GM18502 (cell line): Measurements from ENCODE around the gene GNAI2.
"Not testable (repeated sequence)": the region's sequence is repeated elsewhere in the genome, so short reads cannot be mapped to it uniquely, and the experiment has no call there.

Experiments used
- ATAC-seq: cut with Tn5 transposase; IDR thresholded peaks from one replicate; pipeline ENCODE4 v1.9.1; 2021; ENCODE audit warnings: mild to moderate bottlenecking; ENCODE audit not compliant: unreplicated experiment, poor library complexity

Gene GNAI2

DNA sequence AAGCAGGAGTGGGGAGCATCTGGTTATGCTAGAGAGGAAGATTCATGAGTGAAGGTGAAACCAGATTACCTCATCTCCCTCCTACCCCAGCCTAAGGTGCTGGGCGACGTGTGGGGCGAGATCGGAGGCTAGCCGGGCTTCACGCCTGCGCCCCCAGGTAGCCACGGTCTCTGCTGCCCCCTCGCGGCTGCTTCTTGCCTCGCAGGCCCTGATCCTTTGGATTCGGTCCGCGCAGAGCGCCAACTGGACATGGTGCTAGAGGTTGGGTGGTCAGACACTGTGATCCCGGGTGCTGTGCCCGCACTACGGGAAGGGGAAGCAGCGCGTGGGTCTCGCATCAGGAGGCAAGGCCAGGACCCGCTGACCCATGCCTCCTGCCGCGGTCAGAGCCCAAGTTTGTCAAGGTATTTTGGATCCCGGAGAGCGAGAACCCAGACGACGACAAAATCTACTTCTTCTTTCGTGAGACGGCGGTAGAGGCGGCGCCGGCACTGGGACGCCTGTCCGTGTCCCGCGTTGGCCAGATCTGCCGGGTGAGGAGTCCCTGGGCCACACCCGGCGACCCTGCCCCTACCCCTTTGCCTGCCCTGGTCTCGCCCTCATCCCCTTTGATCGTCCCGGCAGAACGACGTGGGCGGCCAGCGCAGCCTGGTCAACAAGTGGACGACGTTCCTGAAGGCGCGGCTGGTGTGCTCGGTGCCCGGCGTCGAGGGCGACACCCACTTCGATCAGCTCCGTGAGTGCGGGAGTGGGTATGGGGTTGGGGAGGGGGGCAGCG is 37.1 kb downstream of the GNAI2 start:
- ATAC-seq = peak; percentile 81

DNA sequence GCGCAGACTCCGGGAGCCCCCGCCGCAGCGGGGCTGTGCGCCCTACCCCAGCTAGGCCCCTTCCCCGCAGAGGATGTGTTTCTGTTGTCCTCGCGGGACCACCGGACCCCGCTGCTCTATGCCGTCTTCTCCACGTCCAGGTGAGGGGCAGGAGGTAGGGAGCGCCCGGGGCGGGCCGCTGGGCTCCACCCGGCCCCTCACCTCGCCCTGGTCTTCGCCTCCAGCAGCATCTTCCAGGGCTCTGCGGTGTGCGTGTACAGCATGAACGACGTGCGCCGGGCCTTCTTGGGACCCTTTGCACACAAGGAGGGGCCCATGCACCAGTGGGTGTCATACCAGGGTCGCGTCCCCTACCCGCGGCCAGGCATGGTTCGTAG is 37.7 kb downstream of the GNAI2 start:
- ATAC-seq = no peak

DNA sequence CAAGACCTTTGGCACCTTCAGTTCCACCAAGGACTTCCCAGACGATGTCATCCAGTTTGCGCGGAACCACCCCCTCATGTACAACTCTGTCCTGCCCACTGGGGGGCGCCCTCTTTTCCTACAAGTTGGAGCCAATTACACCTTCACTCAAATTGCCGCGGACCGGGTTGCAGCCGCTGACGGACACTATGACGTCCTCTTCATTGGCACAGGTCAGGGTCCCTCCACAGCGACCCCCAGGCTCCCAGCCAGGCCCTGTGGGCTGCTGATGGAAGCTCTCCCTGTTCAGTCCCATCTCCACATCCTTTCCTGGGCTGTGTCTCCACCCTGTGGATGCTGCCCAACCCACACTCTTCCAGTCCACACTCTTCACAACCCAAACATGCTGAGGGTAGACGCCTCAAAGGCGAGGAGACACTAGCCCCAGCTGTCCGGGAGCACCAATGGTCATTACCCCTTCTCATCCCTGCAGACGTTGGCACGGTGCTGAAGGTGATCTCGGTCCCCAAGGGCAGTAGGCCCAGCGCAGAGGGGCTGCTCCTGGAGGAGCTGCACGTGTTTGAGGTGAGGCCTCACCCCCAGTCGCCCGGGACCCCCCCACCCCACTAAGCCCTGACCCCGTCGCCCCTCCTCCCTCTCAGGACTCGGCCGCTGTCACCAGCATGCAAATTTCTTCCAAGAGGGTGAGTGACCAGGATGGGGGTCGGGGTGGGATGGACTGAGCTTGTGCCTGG is 38.5 kb downstream of the GNAI2 start:
- ATAC-seq = no peak

DNA sequence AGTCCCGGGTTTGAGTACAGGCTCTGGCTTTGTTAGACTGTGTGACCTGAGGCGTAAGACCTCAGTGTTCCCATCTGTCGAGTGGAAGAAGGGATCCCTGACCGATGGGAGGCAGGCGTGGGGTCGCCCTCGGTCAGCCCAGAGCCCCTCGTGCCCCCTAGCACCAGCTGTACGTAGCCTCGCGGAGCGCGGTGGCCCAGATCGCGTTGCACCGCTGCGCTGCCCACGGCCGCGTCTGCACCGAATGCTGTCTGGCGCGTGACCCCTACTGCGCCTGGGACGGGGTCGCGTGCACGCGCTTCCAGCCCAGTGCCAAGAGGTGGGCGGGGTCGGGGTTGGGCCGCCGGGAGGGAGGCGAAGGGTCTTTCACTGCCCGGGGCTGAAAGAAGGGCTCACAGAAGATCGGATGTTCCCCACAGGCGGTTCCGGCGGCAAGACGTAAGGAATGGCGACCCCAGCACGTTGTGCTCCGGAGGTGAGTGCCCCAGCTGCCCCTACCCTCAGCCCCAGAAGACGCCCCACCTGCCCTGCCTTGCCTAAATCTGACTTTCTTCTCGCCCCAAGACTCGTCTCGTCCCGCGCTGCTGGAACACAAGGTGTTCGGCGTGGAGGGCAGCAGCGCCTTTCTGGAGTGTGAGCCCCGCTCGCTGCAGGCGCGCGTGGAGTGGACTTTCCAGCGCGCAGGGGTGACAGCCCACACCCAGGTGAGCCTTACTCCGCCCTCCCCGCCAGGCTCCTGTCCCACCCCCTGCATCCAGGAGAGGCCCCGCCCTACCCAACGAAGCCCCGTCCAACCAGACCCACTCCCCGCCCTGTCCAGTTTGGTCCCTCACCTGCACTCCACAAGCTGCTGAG is 39.4 kb downstream of the GNAI2 start:
- no peak for ATAC-seq

DNA sequence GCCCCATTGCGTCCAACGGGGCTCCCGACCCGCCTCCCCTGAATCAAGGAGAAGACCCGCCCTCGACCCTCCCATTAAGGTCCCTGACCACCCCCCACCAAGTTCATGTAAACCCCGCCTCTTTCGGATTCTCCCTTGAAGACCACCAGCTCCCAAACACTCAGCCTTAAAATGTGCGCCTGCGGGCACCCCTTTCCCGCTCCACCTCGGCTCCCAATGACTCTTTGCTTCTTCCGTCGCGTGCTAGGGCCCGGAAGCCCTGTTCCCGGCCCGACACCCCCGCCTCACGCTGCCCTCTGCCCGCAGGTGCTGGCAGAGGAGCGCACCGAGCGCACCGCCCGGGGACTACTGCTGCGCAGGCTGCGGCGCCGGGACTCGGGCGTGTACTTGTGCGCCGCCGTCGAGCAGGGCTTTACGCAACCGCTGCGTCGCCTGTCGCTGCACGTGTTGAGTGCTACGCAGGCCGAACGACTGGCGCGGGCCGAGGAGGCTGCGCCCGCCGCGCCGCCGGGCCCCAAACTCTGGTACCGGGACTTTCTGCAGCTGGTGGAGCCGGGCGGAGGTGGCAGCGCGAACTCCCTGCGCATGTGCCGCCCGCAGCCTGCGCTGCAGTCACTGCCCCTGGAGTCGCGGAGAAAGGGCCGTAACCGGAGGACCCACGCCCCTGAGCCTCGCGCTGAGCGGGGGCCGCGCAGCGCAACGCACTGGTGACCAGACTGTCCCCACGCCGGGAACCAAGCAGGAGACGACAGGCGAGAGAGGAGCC is 40.2 kb downstream of the GNAI2 start:
- ATAC-seq = no peak

DNA sequence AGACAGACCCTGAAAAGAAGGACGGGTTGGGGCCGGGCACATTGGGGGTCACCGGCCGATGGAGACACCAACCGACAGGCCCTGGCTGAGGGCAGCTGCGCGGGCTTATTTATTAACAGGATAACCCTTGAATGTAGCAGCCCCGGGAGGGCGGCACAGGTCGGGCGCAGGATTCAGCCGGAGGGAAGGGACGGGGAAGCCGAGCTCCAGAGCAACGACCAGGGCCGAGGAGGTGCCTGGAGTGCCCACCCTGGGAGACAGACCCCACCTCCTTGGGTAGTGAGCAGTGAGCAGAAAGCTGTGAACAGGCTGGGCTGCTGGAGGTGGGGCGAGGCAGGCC is 40.7 kb downstream of the GNAI2 start:
- no peak for ATAC-seq

DNA sequence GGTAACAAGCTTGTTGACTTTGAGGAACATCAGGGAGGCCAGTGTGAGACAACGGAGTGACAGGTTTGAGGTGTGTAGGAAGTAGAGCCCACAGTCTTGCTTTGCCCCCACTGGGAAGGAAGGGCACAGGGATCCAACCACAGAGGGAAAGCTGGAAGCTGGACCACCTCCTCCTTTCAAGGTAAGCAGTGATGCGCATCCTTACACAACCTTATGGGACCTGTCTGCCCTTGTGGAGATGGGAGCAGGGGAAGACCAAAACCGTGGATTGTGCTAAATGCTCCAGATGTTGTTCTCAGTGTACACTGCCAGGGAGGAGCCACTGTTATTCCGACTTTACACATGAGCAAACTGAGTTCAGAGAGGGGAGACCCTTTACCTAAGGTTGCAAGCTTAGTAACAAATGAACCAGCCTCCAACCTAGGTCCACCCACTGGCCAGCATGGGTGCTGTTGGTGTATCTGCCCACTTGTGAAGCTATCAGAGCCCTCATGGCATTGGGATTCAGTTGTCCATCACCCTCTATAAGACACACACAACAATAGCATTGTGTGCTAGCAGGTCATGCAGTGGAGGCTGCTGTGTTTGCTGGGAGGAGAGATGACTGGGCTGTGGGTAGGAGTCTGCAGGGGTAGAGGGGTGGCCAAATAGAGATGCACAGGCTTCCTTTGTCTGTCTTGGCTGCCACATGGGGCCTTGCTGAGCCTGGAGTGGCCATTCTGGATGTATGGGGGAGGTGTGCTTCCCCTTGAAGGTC is 42.3 kb downstream of the GNAI2 start:
- no peak for ATAC-seq

DNA sequence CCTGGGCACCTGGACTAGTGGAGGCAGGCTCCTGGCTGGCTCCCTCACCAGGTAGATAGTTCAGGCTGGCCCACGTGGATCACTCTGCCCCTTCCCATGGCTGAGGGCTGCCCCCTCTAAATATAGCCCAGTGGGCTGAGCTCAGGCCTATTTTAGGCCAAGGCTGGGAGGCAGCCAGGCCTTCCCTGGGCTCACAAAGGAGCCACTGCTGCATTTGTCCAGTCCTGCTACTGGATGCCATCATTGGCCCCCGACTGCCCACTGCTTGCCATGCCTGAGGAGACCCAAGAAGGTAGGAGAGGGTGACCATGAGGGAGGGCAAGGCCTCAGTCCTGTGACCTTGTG is 42.8 kb downstream of the GNAI2 start, which contains the start of gene LSMEM2:
TSS of gene LSMEM2 (plus strand) at position 208 of the 345 bp plus-strand sequence. CDS start at position 235, 27 bp downstream.
- no peak for ATAC-seq

DNA sequence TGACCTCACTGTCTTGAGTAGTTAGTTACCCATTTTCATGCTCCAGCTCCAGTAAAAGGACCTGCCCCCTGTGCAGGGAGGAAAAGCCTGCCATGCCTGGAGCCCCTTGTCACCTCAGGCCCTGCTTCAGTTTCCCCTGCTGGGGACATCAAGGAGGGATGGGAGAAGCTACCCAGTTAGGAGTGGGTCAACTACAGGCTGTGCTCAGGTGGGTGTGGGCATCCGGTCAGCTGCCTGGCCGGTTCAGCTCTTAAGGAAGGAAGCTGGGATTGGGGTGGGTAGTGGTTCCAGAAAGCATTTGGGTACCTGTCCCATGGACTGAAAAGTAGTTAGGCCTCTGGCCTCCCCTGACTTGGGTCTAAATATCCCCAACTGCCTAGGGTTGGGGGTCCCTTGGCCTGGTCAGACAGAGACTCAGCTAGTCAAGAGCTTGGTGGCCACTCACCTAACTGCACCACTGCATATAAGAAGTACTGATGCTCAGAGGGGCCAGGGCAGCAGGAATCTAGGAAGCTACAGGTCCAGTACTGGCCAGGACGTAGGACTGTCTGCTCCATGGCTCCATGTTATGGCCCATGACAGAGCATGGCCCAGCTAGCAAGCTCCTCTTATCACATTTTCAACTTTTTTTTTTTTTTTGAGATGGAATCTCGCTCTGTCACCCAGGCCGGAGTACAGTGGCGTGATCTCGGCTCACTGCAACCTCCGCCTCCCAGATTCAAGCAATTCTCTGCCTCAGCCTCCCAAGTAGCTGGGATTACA is 43.4 kb downstream of the GNAI2 start:
- no peak for ATAC-seq

DNA sequence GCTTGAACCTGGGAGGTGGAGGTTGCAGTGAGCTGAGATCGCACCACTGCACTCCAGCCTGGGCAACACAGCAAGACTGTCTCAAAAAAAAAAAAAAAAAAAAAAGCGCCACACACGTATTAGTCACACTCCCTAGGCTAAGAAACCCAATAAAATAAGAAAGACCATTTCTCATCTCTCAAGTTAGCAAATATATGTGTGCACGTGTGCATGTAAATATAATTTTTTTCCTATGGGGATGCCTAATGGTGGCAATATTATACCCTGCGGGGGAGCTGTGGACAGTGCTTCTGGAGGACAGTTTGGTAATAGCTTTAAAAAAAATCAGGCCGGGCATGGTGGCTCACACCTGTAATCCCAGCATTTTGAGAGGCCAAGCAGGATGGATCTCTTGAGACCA is 48.1 kb downstream of the GNAI2 start:
- not testable (repeated sequence) for ATAC-seq

DNA sequence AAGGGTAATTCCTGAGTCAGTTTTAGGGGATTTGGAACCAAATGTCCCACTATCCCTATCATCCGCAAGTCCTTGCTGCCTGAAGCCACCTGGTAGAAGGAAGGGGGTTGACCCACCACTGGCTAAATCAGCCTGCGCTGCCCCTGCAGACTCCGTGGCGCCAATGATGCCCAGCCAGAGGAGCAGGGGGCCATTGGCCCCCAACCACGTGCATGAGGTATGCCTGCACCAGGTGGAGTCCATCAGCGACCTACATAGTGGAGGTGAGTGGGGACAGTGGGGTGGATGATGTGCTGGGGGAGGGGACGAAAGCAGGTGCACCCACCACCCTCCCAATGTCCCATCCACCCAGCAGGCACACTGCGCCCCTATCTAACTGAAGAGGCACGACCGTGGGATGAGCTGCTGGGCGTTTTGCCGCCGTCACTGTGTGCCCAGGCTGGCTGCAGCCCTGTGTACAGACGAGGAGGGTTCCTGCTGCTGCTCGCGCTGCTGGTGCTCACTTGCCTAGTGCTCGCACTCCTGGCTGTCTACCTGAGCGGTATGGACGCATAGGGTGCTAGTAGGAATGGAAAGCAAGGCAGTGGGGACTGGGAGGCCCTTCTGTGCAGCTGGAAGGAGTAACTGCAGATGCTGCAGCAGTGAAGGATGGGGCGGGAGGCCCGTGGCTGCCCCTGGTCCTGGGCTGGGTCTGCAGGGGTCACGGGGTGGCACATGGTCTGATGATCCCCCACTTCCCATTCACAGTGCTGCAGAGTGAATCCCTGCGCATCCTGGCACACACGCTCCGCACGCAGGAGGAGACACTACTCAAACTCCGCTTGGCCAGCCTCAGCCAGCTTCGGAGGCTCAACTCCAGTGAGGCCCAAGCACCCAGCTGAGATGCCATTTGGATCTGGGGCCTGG is 50.6 kb downstream of the GNAI2 start:
- ATAC-seq = no peak

DNA sequence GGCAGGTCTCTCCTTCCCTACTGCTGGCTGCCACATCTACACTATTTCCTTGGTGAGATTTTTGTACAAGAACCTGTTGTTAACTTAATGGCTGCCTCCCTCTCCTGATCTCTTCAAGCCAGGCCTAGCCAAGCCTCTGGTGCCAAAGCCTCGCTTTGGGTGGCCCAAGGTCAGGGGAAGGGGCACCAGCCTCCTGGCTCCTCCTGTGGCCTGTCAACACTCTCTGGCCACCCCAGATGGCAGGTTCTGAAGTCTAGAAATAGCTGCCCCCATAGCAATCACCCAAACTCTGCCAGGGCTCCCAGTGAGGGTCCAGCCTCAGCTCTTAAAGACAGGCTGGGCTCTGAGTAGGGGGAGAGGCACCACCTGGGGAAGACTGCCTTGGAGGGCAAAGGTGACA is 51.3 kb downstream of the GNAI2 start:
- no peak for ATAC-seq

DNA sequence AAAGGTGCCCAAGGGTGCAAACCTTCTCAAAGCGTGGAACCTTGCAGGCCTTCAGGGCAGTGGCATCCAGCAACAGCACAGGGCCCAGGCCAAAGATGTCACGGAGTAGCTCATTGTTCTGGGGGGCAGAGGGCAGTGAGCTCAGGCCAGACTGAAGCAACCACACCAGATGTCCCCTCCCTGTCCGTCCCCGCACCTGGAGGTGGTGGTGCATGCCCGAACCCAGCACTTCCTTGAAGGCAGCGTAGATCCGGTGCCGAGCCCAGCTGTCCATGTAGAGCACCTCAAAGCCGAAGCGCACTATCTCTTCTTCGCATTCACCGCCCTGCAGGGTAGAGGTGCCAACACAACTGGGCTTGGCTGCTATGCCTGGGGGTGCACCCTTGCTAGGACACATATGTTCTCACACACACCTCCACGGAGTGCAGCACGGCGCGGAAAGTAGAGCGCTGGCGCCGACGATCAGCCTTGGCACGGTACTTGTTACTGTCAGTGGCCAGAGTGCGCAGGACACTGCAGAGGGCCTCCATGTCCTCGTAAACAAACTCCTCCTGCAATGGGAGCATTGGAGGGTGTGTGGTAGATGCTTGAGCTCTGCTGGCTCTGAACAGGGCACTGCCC is 52.5 kb downstream of the GNAI2 start:
- no peak for ATAC-seq

DNA sequence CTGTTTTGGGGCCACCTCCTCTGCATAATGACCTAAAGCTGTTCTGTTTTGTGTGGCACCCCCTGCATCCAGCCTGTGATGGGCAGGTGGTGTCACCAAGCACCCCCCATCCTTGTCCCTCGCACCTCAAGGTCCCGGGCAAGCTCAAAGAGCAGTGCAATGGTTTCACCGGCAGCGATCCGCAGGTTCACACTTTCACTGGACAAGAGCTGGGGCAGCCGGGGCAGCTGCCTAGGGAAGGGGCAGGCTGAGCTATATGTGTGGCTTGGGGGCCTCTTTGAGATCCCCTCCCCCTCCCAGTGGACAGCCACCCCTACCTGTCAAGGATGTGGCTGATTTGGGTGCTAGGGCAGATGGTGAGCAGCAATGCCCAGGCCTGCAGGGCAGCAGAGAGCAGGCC is 53.1 kb downstream of the GNAI2 start:
- ATAC-seq = no peak

DNA sequence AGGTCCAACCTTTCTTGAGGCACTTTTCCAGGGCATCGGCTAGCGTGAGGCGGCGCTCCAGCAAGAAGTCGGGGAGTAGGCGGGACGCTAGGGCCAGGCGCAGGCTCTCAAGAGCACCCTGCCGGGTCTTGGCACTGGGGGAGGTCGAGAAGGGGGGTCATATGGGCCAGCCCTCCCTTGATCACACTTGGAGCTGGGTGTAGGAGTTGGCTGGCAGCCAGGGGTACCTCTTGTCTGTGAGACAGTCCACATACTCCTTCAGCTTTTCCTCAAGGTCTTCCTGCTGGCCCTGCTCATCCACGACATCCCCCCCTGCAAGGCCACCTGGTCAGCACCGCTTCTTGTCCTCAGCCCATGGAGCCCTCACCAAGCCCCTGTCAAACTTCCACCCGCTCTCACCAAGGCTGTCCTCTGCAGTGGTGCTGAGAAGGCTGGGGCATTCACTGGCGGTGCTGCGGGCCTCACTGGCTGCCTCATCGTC is 54.2 kb downstream of the GNAI2 start:
- no peak for ATAC-seq

DNA sequence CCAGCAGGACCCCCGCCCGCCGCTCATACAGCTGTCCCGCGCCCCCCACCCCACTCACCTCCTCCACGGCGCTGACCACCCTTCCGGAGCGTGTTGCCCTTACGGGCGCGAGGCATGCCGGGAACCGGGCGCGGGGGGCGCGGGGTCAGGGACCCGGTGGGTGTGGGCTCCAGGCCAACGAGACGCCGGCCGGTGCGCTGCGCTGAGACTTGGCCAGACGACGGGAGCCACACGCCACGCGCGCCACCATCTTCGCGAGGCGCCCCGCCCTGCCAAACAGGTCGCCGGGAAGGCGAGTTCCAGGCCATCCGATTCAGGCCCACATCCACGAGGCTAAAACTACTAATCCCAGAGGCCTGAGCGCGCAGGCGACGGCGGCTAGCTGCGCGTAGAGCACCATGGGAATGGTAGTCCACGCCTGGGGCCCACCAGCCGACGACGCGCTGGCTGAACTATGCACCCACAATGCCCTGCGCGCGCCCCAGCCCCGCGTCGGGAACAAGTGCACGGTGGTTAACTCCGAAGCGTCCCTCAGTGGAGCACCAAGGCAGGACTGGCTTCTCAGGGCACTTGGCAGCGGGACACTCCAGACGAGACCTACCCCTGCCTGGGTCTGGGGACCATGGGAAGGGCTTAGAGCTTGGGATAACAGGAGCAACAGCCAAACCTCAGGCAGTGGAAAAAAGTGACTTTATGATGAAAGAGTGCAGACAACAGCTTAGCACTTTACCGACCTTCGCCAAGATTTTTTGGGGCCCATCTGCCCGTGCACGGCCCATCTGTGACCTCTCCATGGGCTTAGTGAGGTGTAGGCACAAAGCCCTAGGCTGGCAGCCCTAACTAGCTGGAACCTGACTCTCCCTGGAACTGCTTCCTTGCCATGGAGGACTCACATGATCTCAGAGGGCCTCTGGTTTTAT is 56.4 kb downstream of the GNAI2 start, which contains the start of gene IFRD2:
TSS of gene IFRD2 (minus strand) at position 271 of the 920 bp plus-strand sequence. CDS start at position 116, 155 bp downstream.
- peak; percentile 95 for ATAC-seq
